Measurements from ENCODE around the gene ELOVL6. TPM values are rescaled to one million over a fixed set of nuclear protein-coding genes. Genes with fewer than 3 reads are reported as not detected.

Gene ELOVL6
- total RNA-seq, 2 donors from 2014 or later: 43.5 to 44.8 TPM

DNA sequence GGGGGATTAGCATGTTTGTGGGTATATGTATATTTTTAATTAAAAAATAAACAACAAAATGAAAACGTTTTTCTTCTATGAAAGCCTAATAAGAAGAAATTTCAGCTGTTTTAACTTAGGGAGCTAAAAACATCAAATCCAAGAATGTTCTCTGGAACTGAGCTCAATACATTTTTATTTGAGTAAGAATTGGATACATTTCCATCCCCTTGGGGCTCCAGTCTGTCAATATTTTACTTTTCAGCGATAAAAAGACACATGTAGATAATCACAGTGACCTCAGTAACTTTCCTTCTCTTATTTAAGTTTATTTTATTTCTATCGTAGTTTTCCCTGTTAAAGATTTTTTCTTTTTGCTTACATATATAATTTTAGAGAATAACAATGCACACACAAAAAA is 59.3 kb downstream of the ELOVL6 start:
- Histone ChIP-seq H3K9me3 (ENCODE audit: control insufficient read depth, low read length) (no peaks in the 10 kb centered on the region), H3K27me3 (ENCODE audit: control insufficient read depth, insufficient read depth, low read length, poor library complexity, severe bottlenecking) (no peaks in the 10 kb centered on the region), H3K27ac (ENCODE audit: low read depth, low read length) (no peak overlapping the region), H3K4me1 (ENCODE audit: control insufficient read depth, insufficient read depth, low read length) (peaks cover 8% of the 10 kb centered on the region), H3K36me3 (ENCODE audit: control insufficient read depth, insufficient read depth, low read length) (peaks cover 5% of the 10 kb centered on the region), H3K9ac (ENCODE audit: extremely low read depth, low read length, poor library complexity, severe bottlenecking) (no peak overlapping the region), H3K4me3 (ENCODE audit: low read length) (no peak overlapping the region)
- 73 to 100% methylated on average over 1 to 2 of the region's 3 CpGs for WGBS, 2 experiments (ENCODE audit: insufficient coverage in 1 of 2, insufficient read length in 1 of 2)
- Mint-ChIP-seq H3K36me3 (ENCODE audit: low read depth) (peaks cover 8% of the 10 kb centered on the region), H3K9me3 (no peaks in the 10 kb centered on the region), H3K4me1 (peaks cover 30% of the 10 kb centered on the region), H3K4me3 (no peak overlapping the region), H3K27me3 (ENCODE audit: insufficient read depth) (no peaks in the 10 kb centered on the region), H3K27ac (no peak overlapping the region)
- TF ChIP-seq, protein P1, sequence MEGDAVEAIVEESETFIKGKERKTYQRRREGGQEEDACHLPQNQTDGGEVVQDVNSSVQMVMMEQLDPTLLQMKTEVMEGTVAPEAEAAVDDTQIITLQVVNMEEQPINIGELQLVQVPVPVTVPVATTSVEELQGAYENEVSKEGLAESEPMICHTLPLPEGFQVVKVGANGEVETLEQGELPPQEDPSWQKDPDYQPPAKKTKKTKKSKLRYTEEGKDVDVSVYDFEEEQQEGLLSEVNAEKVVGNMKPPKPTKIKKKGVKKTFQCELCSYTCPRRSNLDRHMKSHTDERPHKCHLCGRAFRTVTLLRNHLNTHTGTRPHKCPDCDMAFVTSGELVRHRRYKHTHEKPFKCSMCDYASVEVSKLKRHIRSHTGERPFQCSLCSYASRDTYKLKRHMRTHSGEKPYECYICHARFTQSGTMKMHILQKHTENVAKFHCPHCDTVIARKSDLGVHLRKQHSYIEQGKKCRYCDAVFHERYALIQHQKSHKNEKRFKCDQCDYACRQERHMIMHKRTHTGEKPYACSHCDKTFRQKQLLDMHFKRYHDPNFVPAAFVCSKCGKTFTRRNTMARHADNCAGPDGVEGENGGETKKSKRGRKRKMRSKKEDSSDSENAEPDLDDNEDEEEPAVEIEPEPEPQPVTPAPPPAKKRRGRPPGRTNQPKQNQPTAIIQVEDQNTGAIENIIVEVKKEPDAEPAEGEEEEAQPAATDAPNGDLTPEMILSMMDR (conservative IDR thresholded peaks at IDR 0.05): no peak
- no peak for DNase-seq

DNA sequence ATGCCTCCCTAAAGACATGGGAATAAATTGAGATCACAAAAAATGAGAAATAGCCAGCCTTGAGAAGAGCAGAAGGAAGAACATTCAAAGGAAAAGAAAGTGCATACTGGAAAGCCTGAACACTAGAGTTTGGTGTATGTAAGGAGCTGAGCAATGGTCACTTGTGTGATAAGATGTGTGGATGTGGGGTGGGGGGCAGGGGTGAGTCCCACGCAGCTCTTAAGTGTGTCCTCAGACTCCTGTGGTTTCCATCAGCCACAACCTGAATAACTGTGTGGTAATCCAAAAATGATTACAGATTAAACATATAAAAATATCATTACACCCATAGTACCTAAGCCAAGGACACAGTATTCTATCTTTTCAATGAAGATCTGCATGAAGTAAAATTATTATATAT is 59.9 kb downstream of the ELOVL6 start:
- Histone ChIP-seq H3K9me3 (ENCODE audit: control insufficient read depth, low read length) (no peaks in the 10 kb centered on the region), H3K4me3 (ENCODE audit: low read length) (no peak overlapping the region), H3K9ac (ENCODE audit: extremely low read depth, low read length, poor library complexity, severe bottlenecking) (no peak overlapping the region), H3K27ac (ENCODE audit: low read depth, low read length) (no peak overlapping the region), H3K4me1 (ENCODE audit: control insufficient read depth, insufficient read depth, low read length) (peaks cover 11% of the 10 kb centered on the region), H3K27me3 (ENCODE audit: control insufficient read depth, insufficient read depth, low read length, poor library complexity, severe bottlenecking) (no peaks in the 10 kb centered on the region), H3K36me3 (ENCODE audit: control insufficient read depth, insufficient read depth, low read length) (peaks cover 5% of the 10 kb centered on the region)
- no peak overlapping the region for H3K4me3 Mint-ChIP-seq
- no peak for DNase-seq
- TF ChIP-seq, protein P1 (conservative IDR thresholded peaks at IDR 0.05): no peak
- peaks cover 8% of the 10 kb centered on the region for H3K36me3 Mint-ChIP-seq (ENCODE audit: low read depth)
- H3K27ac Mint-ChIP-seq: no peak overlapping the region
- H3K27me3 Mint-ChIP-seq (ENCODE audit: insufficient read depth): no peaks in the 10 kb centered on the region
- peaks cover 36% of the 10 kb centered on the region for H3K4me1 Mint-ChIP-seq
- WGBS, 2 experiments (ENCODE audit: insufficient coverage in 1 of 2, insufficient read length in 1 of 2): 100% methylated on average over 1 of the region's 1 CpG; no CpG with 5 or more reads in 1 of the 2 experiments
- H3K9me3 Mint-ChIP-seq: no peaks in the 10 kb centered on the region

DNA sequence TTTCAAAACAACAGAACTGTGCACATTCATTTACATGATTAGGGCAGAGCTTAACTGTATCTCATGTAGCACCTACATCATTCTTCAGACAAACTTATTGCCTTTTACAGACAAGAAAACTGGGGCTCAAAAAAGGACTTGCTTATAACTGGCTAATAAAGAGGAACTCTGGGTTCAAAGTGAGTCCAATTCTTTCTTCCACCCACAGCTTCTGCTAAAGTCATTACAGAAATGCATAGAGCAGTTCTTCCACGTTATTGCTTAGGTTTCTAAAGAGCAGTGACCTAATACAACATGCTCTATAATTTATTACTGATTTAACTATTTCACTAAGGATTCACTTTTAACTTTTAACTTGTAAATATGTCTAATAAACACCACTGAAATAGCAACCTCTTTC is 60.6 kb downstream of the ELOVL6 start:
- H3K4me1 ChIP-seq (ENCODE audit: control insufficient read depth, insufficient read depth, low read length): peaks cover 11% of the 10 kb centered on the region
- Mint-ChIP-seq H3K27ac (no peak overlapping the region), H3K4me1 (peaks cover 43% of the 10 kb centered on the region), H3K9me3 (no peaks in the 10 kb centered on the region), H3K4me3 (no peak overlapping the region), H3K36me3 (ENCODE audit: low read depth) (peaks cover 7% of the 10 kb centered on the region), H3K27me3 (ENCODE audit: insufficient read depth) (no peaks in the 10 kb centered on the region)
- H3K27me3 ChIP-seq (ENCODE audit: control insufficient read depth, insufficient read depth, low read length, poor library complexity, severe bottlenecking): no peaks in the 10 kb centered on the region
- DNase-seq: no peak
- WGBS, 2 experiments (ENCODE audit: insufficient coverage in 1 of 2, insufficient read length in 1 of 2): 60 to 95% methylated on average over 1 of the region's 1 CpG
- H3K9me3 ChIP-seq (ENCODE audit: control insufficient read depth, low read length): no peaks in the 10 kb centered on the region
- H3K27ac ChIP-seq (ENCODE audit: low read depth, low read length): no peak overlapping the region
- no peak overlapping the region for H3K4me3 ChIP-seq (ENCODE audit: low read length)
- TF ChIP-seq, protein P1 (conservative IDR thresholded peaks at IDR 0.05): no peak
- peaks cover 5% of the 10 kb centered on the region for H3K36me3 ChIP-seq (ENCODE audit: control insufficient read depth, insufficient read depth, low read length)
- H3K9ac ChIP-seq (ENCODE audit: extremely low read depth, low read length, poor library complexity, severe bottlenecking): no peak overlapping the region
